Fibroblast of peridontal ligament (primary cell): ENCODE data around the gene MTA2.

ENCODE experiments used
- DNase-seq: peaks from one replicate; pipeline ENCODE4 v3.0.0-alpha.2; 2010; ENCODE audit errors: extremely low read depth

Gene MTA2

DNA sequence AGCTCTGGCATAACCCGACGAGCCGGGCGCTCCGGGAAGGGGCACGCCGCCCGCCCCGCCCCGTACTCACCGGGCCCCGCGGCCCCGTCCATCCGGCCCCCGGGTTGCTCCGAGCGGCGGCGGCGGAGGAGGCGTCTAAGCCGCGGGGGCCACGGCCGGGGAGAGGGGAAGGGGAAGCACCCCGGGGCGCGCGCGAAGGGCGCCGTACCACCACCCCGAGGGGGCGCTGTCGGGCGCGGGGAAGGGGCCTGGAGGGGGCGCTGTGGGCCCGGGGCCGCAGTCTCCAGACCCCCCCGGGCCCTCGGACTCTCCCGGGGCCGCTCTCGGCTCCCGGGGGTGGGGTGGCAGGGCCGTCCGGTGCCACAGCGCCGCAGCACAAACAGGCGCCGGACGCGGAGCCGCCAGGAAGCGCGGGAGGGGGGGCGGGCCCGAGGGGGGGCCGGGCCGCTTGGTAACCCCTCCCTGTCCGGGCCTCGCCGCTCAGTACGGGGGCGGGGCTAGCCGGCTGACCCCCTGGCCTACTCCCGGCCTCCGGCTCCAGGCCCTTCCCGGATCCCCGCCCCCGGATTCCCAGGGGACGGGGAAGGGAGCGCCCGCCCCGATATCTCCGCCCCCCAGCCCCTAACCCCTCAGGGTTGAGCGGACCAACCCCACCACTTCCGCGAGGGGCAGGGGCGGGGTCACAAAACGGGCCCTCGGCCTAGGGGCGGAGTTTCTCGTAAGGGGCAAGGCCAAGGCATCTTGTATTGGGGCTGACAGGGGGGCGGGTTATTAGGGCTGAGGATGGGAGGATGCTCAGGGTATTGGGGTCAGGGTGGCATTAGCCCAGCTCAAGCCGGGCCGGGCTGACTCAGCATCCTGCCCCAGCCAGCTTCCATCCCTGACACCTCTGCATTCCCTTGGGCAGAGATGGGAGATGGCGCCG lies 11.0 kb upstream of the MTA2 start, which contains the start of the genes EML3 and ROM1:
Gene EML3, minus strand, starts transcription at position 410 of the 925 bp plus-strand sequence. Its CDS starts 318 bp downstream, at position 92.
Gene ROM1, plus strand, starts transcription at position 892 of the 925 bp plus-strand sequence. Its CDS starts 25 bp downstream, at position 917.
- peak; percentile 75 for DNase-seq

DNA sequence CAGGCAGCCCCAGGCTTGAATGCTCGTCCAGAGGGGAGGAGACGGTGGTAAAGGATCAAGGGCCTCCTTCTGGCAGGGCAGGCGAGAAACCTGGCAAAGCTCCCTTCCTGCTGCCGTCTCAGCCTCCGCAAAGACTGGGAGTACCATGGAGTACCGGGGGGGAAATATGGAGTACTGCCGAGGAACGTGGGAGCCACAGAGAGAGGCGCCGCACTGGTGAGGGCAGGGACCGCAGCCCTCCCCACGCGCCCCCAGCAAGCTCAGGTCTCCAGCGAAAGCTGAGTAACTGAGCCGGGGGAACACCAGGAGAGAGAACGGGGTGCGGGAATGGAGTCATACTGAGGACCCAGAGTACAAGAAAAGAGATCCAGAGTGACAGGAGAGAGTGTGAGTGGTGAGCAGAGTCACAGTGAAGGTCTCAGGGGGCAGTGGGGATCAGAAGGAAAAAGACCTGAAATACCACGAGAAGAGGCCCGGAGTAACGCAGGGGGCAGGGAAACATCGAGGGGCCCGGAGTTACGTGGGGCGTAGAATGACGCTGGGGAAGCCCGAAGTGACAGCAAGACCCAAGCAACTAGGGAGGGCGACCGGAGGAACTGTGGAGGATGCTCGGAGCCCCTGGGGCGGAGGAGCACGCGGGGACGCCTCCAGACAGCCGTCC lies 10.2 kb upstream of the MTA2 start:
- peak; percentile 67 for DNase-seq

DNA sequence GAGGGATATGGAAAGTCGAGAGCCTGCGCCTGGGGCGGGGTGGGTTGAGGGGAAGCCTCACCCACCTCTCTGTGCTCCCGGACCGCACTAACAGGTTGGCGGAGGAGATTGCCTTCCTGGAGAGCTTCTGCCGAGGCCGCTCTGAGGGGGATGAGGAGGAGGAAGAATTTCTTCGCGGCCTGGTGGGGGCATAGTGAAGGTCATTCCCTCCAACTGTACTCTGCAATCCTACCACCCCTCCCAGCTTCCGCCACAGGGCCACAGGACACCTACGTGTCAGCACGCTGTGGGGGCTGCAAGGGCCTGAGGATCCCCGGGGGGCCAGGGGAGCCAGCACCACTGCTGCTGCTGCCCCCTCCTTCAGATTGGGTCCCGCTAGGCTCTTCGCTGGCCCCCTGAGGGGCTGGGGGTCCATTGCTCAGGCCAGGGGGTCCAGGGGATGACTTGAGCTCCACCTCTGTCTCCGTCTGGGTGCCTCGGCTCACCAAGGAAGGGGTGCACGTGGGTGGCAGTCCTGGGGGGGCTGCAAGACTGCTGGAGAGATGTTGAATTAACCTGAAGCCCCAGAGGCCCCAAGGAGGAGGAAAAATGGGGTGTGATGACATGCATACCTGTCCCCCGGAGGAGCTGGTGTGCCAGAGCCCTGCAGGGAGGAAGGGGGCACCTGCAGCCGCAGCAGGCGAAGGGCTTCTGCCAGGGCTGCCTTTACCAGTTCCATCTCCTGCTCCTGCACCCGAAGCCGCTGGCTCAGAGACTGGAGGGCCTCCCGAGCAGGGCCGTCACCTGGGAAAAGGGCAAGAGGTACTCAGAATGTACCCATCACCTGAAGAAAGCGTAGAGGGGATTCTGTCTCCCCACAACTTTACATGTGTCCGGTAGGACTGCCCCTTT lies 9.4 kb upstream of the MTA2 start:
- no peak for DNase-seq

DNA sequence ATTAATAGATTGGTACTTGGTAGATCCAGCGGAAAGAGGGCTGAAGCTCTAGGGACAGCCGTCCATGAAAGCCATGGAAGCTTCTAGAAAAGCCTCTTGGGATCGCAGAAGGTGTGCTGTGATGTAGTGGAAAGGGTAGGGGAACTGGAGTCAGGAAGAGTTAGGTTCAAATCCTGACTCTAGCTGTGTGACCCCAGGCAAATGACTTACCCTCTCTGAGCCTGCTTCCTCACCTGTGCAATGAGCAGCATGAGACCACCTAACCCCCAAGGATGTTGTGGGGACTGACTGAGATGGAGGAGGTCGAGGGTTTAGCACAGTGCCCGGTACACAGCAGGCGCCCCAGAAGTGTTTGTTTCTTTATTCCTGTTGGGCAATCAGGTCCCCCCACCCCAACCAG lies 8.7 kb upstream of the MTA2 start:
- DNase-seq, result no peak

DNA sequence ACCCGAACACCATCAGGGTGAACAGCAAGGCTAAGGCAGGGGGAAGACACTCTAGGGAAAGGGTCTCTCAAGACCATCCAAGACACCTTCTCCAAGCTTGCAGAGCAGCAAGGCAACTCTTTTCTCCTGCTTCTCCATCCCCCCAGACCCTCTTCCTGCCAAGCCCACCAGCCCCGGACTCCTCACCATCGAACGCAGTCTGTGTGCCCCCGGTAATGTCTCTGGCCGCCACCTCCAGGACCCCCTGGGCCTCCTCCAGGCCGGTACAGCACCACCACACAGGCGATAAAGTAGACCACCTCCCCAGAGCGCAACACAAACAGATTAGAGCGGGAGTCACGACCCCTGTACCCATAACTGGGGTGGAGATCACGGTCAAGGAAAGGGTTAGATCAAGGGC lies 7.1 kb upstream of the MTA2 start:
- no peak for DNase-seq

DNA sequence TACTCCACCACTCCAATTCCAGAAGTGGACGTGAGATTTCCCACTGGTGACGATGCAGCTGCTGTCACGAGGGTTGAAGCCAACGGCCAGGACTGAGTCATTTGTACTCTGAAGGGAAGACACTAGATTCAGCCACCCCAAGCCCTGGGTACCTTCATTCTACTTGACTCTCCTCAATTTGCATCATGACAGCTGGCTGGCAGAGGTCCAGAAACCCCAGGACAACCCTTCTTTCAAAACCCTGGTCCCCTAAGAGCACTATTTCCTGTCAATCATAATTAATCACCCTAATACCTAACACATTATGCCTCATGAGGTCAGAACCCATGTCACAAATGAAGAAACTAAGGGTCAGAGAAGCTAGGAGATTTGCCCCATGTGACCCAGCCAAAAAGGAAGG lies 6.0 kb upstream of the MTA2 start:
- DNase-seq, result no peak

DNA sequence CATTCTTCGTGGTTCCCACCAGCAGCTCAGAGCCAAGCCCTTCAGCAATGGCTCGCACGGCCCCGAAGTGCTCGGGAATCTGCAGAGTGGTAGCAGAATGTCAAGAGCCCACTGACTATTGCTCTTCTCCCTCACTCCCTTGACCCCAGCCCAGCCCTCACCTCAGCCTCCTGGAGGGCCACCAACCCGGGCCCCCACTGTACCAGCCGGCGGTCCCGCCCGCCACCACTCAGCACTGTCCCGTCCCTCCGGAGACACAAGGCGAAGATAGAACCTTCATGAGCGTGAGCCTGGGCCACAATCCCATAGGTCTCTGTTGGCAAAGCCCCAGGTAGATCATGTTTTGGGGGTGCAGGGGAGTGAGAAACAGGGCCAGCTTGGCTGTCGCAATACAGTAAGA lies 4.2 kb upstream of the MTA2 start:
- DNase-seq, result no peak

DNA sequence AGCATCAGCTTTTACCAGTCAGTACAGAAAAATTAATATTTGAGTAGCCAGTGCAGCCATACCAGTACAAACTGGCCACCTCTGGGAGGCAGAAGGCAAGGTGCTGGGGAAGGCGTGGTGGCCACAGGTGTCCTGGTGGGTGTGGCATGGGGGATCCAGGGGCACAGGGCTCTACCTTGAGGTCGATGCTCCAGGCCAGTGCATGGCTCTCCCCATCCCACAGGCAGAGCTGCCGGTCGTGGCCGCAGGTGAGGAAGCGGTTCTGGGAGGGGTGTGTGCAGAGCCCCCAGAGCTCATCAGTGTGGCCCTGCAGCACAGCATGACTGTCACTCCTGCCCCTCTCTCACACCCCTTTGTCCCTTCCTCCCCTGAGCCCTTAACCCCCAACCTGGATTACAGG lies 3.8 kb upstream of the MTA2 start:
- no peak for DNase-seq

DNA sequence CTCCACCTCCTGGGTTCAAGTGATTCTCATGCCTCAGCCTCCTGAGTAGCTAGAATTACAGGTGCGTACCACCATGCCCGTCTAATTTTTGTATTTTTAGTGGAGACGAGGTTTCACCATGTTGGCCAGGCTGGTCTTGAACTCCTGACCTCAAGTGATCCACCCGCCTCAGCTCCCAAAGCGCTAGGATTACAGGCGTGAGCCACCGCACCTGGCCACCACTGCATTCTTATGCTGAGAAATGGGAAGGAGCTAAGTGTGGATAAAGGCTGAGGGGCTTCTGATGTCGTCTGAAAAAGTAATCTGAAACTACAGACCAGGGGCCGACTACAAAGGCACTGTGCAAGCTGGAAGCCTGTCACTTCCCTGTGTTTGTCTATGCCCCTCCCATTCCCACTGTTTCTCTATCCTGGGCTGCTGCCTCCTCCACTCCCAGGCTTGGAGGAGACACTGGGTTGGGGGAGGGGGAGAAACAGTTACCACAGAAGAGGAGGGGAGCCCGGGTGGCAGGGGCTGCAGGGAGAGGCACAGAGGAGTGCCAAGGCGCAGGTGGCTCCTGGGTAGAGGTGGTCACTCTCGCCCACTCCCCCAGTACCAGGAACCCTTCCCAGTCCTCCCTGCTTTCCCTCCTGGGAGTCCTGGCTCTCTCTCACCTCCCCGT lies 2.9 kb upstream of the MTA2 start:
- DNase-seq, result no peak

DNA sequence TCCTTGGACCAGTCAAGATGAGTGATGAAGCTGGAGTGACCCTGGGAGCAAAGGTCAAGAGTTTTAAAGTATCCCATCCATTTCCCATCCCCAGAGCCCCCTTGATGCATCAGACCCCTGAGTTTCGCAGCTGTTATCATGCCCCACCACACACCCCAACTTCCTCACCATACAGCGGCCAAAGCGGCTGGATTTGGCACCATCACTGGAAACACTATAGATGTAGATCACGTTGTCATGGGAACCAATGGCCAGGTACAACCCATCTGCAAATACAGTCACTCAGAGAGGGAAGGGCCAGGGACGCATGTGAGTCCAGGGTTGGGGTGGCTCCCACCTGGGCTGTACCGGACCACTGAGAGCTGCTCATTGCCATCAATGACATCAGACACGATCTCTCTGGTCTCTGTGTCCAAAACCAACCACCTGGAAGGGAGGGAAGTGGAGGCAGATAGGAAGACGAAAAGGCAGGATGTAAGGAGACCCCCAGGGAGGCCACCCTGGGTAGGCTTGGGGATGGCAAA lies 2.2 kb upstream of the MTA2 start:
- no peak for DNase-seq

DNA sequence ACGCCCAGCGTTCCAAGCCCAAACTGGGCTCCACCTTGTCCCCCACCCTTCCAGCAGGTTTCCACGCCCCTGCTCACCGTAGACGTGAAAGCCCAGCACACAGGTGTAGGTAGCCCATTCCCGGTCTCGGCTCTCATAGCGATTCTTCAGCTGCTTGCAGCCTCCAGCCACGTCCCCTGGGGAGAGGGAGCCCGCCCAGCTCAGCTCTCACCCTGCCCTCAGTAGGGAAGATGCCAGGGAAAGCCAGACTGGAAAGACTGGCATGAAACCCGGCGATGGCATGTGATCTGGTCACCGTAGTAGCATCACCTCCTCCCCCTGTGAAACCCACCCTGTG lies 1.4 kb upstream of the MTA2 start:
- no peak for DNase-seq

DNA sequence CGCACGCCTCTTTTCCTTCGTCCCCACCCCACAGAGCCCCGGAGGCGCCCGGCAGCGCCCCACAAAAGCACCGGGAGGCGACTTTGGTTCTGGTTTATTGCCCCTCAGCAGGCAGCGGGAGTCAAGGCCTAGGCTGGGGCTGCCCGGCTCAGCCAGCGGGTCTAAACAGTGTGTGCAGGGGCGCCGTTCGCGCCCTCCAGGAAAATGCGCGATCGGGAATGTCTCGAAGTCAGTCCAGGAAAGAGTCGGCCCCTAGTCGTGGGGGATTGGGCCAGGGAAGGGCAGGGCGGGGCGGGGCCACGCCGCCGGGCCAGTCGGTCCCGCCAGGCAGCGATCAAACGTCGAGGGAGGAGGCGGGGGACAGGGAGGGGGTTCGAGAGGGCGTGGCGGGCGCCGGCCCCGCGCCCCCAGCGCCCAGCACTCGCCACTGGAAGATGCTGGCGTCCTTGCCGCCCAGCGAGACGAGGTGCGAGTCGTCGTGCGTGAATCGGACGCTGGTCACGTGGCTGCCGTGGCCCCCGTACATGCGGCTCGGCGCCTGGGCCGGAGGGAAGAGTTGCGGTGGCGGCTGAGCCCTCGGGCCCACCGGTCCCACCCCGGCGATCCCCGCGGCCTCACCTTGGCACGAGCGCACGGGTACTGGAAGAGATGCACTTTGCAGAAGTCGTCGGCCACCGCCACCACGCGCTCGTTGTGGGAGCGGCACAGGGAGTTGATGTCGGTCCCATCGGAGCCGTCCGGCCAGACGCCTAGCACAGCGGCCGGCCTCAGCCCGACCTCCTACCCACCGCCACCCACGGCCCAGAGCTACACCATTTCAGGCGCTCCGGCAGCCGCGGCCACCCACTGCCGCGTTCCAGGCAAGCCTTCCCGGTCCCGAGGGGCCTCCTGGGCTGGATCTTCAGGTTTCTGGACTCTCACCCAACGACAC lies 741 bp upstream of the MTA2 start:
- no peak for DNase-seq

DNA sequence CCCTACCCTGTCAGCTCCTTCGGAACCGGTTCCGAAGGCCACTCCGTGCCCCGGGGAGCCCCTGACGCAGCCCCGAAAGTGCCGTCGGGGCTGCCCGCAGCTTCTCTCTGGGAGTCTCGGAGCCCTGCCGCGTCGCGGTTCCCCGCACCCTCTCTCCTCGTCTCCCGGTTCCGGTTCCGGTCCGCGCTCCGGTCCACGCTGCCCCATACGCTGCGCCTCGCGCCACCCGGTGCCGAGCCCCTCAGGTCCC lies 618 bp downstream of the MTA2 start:
- DNase-seq, result no peak

DNA sequence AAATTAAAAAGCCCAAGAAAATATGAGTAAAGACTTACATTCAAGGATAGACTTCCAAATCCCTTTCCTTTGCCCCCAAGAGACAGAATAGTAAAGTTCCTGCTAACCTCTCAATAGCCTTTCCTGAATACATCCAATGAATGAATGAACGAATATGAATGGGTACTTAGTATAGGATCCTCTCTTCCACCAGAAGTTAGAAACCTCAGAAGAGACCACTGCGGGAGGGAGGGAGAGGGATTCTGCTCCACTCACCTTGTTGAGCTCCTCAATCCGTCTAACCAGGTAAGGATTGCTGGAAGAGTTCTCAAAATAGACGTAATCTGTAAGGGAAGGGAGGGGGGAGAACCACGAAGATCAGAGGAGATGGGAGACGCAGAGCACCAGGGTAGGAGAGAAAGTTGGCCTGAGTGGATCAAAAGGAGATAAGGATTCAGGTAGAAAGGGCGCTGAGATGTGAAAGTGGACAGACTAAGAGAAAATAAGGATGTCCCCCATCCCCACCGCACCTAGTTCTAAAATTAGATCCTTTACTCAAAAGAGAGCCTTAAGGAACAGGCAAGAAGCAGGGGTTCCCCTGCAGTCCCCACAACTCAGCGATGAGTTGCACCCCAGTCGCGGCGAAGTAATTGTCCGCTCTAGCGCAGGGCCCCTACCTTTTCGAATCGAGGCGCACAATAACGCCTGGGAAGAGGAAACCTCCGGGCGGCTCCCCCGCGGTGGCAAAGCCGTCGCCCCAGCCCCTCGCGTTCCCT lies 1.1 kb downstream of the MTA2 start:
- no peak for DNase-seq

DNA sequence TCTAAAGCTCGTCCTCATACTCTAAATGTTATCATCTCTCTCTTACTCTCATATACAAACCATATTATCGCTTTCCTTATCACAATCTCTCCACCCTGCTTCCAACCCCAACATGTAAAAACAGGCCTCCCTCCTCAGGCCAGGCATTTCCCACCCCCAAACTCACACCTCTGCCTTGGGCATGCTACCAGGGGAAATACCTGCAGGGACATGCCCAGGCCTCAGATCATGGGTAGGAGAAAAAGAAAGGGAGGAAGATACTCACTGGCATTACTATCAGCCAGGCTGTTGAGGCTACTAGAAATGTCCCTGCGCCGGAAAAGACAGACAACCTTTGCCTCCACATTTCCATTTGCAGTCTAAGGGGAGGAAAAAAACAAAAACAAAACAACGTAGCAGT lies 1.8 kb downstream of the MTA2 start:
- no peak for DNase-seq

DNA sequence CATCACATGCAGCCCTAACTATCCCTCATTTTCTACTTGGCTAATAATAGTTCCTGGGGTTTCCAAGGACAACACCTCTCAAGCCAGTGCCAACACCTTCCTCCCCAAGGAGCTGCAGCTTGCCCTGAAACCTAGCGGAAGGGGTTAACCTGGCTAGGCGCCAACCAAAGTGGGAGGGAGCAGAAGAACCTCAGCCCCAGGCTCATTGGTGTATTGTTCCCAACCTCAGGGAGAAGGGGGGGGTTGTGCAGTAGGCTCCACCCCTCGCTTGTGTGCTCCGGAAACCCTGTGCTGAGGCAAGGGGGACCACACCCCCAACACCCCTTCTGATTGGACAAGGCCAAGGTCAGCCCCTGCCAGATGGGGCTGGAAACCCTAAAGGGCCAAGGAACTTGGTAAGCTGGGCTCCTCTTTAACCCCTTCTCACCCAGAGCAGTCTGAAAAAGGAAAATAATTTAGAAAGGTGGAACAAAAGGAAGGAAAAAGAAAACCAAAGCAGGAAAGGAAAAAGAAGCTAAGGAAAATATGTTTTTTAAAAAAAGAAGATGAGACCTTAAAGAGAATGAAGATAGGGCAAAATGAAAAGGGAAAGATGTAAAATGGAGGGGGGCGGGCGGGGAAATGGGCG lies 2.5 kb downstream of the MTA2 start:
- peak; percentile 98 for DNase-seq

DNA sequence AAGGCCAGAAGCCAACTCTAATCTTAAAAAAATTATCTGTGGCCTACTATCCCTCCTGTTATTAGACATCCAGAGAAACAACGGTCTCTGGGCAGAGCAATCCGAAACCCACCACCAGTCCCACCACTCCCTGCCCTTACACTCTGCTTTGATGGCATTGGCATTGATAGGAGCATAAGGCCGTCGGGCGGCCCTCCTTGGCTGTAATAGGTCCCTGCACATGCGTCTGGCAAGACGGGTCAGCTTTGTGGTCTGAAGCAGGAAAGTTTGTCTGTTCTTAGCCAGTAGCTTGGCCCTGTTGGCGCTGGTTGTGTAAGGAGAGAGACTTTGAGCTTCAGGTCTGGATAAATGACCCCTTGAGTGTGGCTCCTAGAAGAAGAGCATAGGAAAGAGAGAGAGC lies 6.5 kb downstream of the MTA2 start:
- no peak for DNase-seq

DNA sequence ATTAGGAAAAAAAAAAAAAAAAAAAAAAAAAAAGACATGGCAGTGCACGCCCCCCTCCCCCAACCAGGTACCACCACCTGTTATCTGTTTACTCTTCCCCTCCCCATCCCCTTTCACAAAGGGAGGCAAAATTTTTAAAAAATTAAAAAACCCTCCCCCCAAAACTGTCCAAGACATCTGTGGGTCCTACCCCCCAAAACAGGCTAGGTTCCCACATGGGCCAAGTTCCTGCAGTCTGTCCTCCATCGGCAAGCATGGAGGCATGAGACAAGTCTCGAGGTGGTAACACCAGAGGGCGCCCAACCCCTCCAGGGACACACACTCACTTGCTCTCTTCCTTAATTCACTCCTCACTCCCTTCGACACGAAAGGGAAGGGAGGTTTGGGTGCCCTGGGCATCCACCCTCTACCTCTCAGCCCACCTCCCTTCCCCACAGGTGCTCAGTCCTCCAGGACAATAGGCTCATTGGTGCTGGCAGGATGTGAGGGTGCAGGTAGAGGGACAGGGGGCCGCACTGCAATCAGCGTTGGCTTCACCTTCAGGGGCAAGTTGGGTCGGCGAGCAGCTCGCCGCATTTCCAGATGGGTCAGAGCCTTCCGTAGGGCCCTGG lies 8.1 kb downstream of the MTA2 start:
- DNase-seq, result peak; percentile 64

DNA sequence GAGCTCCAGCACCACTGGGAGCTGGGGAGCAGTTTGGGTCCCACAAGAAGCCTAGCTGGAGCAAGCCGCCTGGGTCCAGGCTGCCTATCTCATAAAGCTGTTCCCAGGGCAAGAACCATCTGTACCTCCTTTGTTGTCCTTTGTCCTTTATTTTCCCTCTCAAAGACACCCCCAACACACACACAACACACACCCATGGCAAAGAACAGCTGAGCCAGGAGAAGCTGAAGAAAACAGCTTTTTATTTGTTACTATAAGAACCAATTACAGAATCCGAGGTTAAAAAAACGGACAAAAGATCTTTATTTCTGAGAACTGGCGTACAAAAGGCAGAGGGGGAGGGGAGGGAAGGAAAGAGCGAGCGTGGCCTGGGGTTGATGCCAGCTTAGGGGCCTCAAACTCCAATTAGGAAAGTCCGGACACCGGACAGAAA lies 8.7 kb downstream of the MTA2 start:
- DNase-seq, result no peak
